Peyer's patch (tissue), 4 donors: Measurements from ENCODE around the gene CSF2RB.

Source experiments
- CTCF ChIP-seq, 6 experiments: fragments of 450-650 bp in 4 of 6; fragments of 200-600 bp in 2 of 6; sonication (generic) in 1 of 6; IDR thresholded peaks; one replicate each; pipeline ENCODE4 v1.5.1; 2017 to 2019; ENCODE audit warnings: antibody characterized with exemption in 6 of 6, mild to moderate bottlenecking in 3 of 6, moderate library complexity in 1 of 6
- POLR2A ChIP-seq, 2 donors: fragments of 450-650 bp; IDR thresholded peaks; one replicate each; pipeline ENCODE4 v1.5.1; 2017; ENCODE audit warnings: antibody characterized with exemption in 2 of 2, mild to moderate bottlenecking in 2 of 2, moderate library complexity in 2 of 2

- no peak for TF ChIP-seq CTCF (IDR thresholded peaks at IDR 0.05)
- TF ChIP-seq POLR2A (IDR thresholded peaks at IDR 0.05), result no peak
Observed at GRCh38 chr22:36922105-36922608, 8.7 kb downstream of the CSF2RB start.
